GM18870 (cell line): ENCODE measurements around the gene UBALD1.
A peak's percentile ranks its signal among the peaks of the same experiment; 100 is the strongest.

Experiments used
- ATAC-seq: cut with Tn5 transposase; IDR thresholded peaks from one replicate; pipeline ENCODE4 v1.9.1; 2021; ENCODE audit warnings: moderate library complexity; ENCODE audit not compliant: unreplicated experiment

UBALD1 gene

DNA sequence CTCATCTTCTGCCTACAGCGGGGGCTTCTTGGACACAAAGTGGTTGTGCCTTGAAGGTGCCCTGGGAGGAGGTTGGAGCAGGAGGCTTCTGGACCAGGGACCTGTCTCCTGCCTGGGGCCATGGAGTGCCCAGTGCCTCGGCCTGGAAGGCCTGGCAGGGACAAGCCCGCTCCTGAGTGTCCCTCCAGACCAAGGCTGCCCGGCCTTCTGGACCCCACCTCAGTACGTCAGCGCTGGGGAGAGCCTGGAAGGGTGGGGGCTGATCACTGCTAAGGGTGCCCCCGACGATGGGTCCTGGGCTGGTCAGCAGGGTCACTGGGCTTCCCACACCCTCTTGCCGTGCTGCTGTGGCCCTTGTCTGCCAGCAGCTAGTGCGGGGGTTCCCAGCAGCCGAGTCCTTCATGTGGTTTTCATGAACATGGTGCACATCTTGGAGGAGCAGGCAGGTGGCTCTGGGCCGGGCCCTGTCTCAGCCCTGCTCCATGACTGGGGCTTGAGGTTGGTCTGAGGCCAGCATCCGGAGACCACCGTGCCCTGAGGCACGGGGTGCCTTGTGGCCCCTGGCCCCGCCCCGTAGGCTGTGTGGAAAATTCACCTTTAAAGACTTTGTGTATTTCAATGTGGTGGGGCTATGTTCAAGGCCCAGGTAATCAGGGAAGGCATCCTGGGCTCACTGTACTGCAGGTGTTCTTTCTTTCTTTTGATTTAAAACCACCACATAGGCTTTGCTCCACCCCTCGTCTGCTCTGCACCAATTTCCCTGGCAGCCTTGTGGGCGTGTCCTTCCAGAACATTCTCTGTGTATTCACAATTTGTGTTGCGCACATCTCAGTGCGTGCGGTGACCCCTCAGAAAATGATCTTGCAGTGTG is 32.3 kb upstream of the UBALD1 start:
- ATAC-seq = no peak

DNA sequence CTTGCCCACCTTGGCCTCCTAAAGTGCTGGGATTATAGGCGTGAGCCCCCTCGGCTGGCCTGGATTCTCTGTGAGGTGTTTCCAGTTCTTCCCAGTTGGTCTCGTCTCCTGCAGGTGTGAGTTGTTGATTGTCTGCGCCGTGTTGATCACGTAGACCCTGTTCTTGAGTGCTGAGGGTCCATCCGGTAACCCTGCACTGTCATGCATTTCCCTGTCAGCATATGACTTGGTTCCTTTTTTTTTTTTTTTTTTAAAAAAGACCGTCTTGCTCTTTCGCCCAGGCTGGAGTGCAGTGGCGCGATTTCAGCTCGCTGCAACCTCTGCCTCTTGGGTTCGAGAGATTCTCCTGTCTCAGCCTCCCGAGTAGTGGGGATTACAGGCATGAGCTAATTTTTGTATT is 27.2 kb upstream of the UBALD1 start:
- no peak for ATAC-seq

GRCh38 chr16:4641306-4641687 is 26.6 kb upstream of the UBALD1 start:
- ATAC-seq = no peak

DNA sequence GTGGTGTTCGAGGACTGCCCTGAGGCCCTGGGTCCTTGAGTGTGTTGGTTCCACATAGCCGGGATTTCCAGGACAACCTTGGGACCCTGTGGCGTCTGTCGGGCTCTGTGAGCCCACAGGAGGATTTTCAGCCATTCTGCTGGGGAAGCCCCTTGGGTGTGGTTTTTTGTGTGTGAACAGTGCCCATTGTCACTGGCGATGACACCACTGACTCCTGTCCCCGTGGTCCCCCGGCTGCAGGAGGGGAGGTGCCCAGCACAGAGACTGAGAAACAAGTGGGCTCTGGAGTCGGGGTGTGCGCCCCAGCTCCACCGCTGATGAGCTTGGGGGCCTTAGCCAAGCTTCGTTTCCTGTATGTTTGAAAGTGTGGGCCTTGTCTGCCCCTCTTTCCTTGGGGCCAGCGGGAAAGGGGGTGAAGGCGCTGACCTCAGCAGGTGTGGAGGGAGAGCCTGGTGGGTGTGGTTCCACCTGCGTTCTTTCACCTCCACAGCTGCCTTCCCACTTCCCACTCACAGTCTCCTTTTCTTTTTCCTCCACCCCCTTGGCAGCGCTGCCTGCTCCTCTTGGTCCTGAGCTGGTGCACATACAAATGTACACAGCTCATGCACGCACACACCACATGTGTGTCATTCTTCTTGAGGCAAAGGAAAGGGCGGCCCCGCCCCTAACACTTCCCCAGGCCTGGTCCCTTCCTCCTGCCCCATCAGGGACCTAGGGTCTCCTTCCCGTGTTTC is 26.1 kb upstream of the UBALD1 start:
- no peak for ATAC-seq

DNA sequence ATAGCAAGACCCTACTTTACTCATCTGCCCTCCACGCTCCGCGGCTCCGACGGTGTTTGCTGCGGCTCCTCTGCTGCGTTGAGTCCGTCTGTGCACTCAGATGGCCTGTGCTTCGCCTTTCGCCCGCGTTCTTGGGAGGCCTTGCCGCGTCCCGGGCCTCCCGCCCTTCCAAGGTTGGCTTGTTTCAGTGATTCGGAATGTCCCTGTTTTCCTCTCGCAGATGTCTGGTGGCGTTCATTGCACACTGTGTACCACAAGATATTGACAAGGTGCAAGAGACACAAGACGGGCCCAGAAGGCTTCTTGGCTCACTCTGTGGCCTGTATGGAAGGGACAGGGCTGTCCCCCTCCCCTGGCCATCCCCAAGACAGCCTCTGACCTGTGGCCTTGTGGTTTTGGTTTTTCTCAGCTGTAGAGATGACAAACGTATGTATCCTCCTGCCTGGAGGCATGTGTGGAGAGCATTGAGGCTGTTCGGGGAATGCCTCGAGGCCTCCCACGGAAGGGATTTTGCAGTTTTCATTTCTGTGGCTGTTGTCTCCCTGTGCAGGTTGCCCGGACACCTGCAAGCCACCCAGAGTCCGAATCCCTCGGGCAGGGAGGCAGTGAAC is 25.3 kb upstream of the UBALD1 start:
- no peak for ATAC-seq

- ATAC-seq = no peak
Measured at GRCh38 chr16:4637501-4638166, 22.9 kb upstream of the UBALD1 start.

- ATAC-seq = no peak
Measured at GRCh38 chr16:4636196-4636595, 21.5 kb upstream of the UBALD1 start.

DNA sequence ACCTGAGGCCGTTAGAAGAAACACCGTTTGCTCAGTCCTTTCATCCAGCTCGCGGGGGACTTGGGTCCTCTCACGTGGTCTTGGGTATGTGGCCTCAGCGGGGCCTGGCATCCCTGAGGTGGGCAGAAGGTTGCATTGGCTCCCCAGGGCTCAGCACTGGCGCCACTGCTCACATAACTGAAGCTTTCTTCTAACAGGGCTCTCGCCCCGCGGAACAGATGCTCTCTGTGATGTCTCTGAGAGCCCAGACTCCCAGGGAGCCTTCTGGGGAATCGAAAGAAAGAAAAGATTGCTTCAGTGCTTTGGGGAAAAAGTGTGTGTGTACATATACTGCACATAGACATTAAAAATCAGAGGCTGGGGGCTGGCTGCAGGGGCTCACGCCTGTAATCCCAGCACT is 20.1 kb upstream of the UBALD1 start:
- no peak for ATAC-seq

- ATAC-seq = no peak
Measured at GRCh38 chr16:4633910-4634635, 19.4 kb upstream of the UBALD1 start.

GRCh38 chr16:4631444-4631843 is 16.8 kb upstream of the UBALD1 start:
- no peak for ATAC-seq

DNA sequence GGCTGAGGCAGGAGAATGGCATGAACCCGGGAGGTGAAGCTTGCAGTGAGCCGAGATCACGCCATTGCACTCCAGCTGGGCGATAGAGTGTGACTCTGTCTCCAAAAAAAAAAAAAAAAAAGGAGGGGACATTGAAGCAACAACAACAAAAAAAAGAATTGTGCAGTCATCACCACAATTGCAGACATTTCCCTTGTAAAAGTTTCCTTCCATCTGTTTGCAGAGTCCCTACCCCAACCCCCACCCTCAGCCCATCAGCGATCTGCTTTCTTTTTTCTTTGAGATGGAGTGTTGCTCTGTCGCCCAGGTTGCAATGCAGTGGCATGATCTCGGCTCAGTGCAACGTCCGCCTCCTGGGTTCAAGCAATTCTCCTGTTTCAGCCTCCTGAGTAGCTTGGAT is 13.6 kb upstream of the UBALD1 start:
- ATAC-seq = no peak

- ATAC-seq = no peak
Measured at GRCh38 chr16:4626396-4626795, 11.7 kb upstream of the UBALD1 start.

DNA sequence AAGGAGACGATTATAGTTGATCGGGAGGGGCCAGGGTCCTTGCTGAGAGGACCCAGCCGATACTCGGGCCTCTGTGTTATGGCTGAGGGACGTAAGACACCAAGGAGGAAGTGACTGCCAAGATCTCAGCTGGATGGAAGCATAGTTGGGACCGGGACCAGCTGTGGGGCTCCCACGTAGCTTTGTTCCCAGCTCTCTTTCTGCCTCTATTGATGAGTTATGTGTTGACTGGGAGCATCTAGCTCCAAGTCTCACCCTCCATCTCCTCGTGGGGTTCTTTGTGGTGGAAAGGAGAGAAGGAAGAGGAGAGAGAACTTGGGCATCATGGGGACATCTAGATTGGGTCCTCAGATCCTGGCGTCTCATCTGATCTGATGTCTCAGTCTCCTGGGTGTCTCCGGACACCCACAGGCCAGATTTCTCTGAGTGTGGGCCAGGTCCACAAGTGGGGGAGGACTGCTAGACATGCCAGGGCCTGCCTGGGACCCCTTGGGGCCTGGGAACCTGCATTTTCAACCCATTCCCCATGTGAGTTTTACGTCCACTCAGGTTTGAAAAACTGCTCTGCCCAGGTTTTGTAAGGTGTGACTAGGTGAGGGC is 11.0 kb upstream of the UBALD1 start:
- peak; percentile 16 for ATAC-seq

- ATAC-seq = peak; percentile 57
Measured at GRCh38 chr16:4624827-4625559, 10.3 kb upstream of the UBALD1 start.

GRCh38 chr16:4624015-4624826 is 9.5 kb upstream of the UBALD1 start, which contains the start of gene MGRN1:
Gene MGRN1 (plus strand): TSS chr16:4624826. CDS start chr16:4624961, 135 bp downstream.
- ATAC-seq = peak; percentile 64

- no peak for ATAC-seq
Measured at GRCh38 chr16:4623593-4623992, 8.9 kb upstream of the UBALD1 start.

DNA sequence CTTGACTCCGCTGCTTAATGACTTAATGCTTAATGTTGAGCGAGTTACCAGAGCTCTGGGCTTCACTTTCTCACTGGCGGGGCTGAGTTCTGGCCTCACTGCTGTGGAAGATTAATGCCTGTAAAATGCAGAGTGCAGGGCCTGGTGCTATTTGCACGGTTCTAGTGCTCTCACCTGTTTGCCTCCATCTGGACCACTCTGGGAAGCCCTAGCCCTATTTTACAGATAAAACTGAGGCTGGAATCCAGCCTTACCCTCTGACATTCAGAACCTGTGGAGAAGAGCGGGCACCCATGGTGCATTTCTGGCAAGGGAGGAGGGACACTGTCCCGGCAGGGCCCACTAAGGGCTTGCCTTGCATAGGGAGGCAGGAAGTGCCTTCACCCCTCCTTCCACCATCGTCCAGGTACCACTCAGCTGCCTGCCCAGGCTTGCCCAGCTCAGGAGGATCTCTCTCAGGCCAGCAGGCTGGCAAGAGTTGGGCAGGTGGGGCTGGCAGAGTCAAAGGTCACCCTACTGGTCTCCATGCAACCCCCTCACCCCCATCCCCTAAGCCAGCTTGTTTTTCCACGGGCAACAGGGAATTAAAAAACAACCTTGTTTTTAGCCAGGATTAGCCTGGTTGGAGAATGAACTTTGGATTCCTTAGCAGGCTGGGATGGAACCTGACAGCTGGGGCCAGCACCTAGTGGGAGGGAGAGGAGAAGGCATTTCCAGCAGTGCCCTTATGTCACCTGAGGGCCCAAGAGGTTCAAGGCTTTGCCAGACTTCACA is 4.1 kb upstream of the UBALD1 start:
- ATAC-seq = no peak

- no peak for ATAC-seq
Measured at GRCh38 chr16:4617880-4618279, 3.2 kb upstream of the UBALD1 start.
